GM23248 (cell line): ENCODE measurements around the gene OR10H4.

Source experiments
- EZH2 ChIP-seq: fragments of 200-600 bp; sonication (generic); IDR thresholded peaks from 2 replicates; pipeline ENCODE4 v1.6.1; 2018; ENCODE audit warnings: antibody characterized with exemption, mild to moderate bottlenecking; ENCODE audit not compliant: insufficient read depth, poor library complexity, severe bottlenecking
- EZH2phosphoT487 ChIP-seq: fragments of 200-600 bp; sonication (generic); IDR thresholded peaks from 2 replicates; pipeline ENCODE4 v1.6.1; 2018; ENCODE audit warnings: antibody characterized with exemption, moderate library complexity, mild to moderate bottlenecking, low read depth; ENCODE audit not compliant: insufficient read depth

DNA sequence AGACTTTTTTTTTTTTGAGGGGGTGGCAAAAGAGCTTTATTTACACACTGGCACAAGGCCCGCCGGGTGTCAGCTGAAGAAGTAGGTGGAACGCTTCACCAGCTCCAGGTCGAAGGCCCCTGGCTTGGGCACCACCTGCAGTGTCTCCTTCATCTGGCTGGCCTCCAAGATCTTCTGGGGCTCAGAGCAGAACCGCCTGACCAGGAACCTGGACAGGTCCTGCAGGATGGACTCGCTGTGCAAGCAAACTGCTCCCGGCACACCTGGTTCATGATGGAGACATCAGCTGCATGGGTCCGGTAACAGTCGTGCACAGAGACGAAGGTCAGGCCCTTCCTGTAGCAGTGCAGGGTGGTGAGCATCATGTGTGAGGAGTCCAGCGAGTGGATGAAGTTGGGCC is 46.6 kb upstream of the OR10H4 start:
- TF ChIP-seq EZH2 (no peak), EZH2phosphoT487 (no peak)
